GM19240 (cell line): ENCODE data around the gene NAALADL2.
"Not testable (repeated sequence)": the region's sequence is repeated elsewhere in the genome, so short reads cannot be mapped to it uniquely, and the experiment has no call there.

ENCODE experiments used
- DNase-seq: peaks from one replicate; pipeline ENCODE4 v3.0.0; 2011; ENCODE audit warnings: low spot score; ENCODE audit not compliant: insufficient read length

Gene NAALADL2

GRCh38 chr3:175826759-175827158, 967.6 kb downstream of the NAALADL2 start:
- no peak for DNase-seq

DNA sequence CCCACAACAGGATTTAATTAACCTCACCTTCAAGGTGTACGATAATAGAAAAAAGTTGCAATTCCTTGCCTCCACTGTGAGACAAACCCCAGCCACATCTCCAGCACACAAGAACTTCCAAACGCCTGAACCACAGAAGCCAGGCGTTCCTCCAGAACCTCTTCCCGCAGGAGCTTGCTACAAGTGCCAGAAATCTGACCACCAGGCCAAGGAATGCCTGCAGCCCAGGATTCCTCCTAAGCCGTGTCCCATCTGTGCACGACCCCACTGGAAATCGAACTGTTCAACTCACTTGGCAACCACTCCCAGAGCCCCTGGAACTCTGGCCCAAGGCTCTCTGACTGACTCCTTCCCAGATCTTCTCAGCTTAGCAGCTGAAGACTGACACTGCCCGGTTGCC, 970.7 kb downstream of the NAALADL2 start:
- DNase-seq, result not testable (repeated sequence)

DNA sequence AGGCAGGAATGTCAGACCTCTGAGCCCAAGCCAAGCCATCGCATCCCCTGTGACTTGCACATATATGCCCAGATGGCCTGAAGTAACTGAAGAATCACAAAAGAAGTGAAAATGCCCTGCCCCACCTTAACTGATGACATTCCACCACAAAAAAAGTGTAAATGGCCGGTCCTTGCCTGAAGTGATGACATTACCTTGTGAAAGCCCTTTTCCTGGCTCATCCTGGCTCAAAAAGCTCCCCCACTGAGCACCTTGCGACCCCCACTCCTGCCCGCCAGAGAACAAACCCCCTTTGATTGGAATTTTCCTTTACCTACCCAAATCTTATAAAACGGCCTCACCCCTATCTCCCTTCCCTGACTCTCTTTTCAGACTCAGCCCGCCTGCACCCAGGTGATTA, 976.6 kb downstream of the NAALADL2 start:
- not testable (repeated sequence) for DNase-seq

DNA sequence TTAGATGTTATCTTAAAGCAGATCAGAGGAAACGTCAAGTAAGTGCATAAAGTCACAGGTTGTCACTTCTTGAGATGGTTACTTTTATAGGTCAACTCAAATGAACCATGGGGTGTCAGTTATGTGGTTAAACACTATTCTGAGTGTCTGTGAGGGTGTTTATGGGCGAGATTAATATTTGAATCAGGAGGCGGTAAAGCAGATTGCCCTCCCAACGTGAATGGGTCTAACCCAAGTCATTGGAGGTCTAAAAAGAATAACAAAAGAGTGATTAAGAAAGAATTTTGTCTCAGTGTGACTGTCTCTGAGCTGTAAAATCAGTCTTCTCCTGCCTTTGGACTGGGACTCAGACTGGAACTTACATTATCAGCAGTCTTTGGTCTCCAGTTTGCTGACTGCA, 977.5 kb downstream of the NAALADL2 start:
- DNase-seq, result no peak

GRCh38 chr3:175837962-175838361, 978.8 kb downstream of the NAALADL2 start:
- no peak for DNase-seq

DNA sequence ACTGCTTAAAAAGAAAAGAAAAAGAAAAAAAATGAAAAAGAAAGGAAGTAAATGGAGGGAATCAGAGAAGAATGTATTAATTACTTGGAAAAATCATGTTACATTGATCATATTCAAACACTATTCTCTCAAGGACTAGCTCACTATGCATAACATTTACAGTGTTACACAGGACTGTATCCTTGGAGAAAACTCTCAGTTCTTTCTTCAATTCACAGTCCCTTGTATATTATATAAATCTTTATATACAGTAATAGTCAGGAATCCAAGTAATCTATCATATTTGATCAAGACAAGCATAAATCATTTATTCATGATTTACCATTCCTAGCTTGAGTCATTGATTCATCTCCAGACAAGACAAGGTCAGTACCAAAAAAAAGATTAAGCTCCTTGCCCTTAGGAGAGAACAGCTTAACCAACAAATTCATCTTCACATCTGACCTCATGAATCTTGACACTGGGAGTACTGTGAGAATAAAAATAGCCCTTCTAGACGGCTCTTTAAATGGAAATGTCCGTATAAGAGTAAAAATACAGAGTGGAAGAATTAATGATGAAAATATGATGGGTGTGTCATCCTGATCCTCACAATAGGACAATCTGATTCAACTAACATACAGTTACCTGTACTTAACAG, 980.4 kb downstream of the NAALADL2 start:
- no peak for DNase-seq

DNA sequence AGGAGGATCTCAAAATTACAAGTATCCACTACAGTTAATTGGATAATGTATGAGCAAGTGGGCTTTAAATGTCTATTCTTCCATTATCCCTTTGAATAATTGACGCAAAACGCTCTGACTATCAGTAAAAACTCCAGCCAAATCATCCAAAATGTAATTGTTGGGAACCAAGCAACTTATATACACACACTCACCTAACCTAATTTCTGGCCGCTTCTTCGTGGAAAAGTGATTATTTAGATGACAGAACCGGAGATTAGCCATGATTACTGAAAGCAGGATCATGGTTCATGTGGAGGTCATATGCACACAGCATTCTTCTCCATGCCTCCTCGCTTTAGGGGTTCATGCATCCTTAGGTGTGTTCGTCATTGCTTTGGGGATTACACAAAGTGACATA, 992.4 kb downstream of the NAALADL2 start:
- DNase-seq, result no peak

GRCh38 chr3:175852560-175852959, 993.4 kb downstream of the NAALADL2 start:
- DNase-seq, result no peak

DNA sequence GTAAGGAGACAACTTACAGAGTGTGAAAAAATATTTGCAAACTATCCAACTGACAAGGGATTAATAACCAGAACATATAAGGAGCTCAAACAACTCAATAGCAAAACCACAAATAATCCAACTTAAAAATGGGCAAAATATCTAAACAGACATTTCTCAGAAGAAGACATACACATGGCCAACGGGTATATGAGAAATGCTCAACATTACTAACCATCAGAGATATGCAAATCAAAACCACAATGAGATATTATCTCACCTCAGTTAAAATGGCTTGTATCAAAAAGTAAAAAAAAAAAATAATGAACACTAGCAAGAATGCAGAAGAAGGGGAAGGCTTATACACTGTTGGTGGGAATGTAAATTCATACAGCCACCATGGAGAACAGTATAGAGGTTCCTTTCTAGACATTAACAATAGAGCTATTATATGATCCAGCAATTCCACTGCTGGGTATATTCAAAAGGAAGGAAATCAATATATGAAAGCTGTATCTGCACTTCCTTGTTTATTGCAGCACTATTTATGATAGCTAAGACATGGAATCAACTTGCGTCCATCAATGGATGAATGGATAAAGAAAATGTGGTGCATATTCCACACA, 998.6 kb downstream of the NAALADL2 start:
- no peak for DNase-seq
